GM03348 (cell line): ENCODE results near the gene CDK4.
A peak's percentile ranks its signal among the peaks of the same experiment; 100 is the strongest.

Experiments used
- DNase-seq: peaks from one replicate; pipeline ENCODE4 v3.0.0; 2012; ENCODE audit warnings: low spot score

CDK4 gene

DNA sequence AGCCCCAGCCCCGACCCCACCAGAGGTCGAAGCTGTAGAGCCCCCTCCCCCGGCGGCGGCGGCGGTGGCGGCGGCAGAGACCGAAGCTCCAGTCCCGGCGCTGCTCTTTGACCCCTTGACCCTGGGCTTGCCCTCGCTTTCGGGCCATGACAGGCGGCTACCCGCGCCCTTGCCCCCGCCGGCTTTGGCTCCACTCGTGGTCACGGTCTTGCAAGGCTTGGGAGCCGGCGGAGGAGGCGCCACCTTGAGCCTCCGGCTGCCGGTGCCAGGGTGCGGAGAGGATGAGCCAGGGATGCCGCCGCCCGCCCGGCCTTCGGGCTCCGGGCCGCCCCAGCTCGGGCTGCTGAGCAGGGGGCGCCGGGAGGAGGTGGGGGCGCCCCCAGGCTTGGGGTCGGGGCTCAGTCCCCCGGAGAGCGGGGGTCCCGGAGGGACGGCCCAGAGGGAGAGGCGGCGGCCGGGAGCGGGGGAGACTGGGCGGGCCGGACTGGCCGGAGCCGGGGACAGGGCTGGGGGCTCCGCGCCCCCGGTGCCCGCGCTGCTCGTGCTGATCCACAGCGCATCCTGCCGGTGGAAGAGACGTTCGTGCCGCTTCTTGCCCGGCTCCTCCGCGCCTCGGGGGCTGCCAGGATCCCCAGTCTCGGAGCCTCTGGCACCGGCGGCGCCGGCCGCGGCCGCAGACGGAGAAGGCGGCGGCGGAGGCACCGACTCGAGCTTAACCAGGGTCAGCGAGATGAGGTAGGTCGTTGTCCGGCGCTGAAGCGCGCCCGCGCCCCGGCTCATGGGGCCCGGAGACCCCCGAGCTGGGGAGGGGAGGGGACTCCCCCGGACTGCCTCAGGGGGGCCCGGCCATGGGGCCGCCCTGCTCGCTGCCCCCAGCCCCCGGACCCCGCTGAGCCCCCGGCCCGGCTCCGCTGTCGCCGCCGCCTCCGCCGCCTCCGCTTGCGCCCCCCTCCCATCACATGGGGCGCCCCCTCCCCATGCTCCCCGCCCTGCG is 14.3 kb downstream of the CDK4 start:
- peak; percentile 57 for DNase-seq

- DNase-seq = no peak
These were observed 15.2 kb downstream of the CDK4 start for GRCh38 chr12:57736741-57737466.

DNA sequence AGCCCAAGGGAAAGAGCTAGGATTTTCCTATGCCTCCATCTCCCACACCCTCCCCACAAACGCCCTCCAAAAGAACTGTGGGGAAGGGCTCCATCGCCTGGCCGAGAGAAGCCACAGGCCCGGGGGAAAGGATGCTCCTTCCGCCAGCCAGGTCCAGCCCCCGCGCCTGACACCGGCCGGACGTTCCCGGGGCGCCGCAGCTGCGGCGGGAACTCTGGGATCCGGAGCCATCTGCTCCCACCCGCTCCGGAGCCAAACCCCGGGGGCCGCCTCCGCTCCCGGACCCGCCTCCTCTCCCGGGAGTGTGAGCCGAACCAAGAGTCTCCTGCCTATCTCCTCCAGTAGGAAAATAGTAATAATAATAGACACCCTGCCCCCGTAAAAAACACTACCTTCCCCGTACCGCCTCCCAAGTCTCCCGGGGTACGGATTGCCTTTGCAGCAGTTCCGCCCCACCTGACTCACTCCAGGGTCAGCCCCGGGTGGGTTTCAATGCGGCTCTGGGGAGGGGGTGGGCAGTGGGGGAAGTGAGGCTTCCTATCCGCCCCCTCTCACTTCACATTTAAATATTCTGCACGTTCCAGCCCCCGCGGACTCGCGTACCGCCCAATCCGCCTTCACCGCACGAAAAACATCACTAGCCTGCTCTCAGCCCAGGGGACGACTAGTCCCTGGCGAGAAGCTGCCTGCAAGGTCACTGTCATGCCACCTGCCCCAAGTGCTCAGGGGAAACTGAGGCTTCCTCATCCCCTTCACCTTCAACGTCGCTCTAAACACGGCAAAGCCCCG is 16.0 kb downstream of the CDK4 start:
- DNase-seq = peak; percentile 65

DNA sequence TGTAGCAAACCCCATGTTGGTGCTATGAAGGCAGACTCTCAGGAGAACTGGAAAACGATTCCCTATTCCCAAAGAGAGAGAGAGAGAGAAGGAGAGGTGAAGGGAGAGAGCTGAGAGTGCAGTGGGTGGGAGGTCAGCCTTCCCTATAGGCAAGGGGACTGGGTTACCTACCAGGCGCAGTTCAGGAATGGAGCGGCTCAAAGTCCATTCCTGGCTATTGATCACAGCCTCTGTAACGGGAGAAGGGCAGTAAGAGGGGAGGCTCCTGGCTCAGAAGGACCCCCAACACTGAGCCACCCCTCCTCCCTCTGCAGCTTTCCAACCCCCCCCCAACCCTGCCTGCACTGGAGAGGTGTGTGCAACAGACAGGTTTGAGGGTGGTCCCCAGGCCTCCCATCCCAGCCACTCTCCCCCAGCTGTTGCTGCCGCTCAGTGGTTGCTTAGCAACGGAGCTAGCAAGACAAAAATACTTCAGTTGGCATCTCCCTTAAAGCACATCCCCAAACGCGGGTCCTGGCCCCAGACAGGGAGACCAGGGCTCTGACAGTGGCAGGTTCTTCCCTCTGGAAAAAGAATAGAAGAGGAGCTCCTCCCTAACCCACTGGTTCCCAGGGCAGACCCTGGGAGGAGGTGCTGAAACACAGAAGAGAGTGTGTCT is 16.8 kb downstream of the CDK4 start:
- no peak for DNase-seq

- DNase-seq = no peak
These were observed 17.5 kb downstream of the CDK4 start for GRCh38 chr12:57734591-57734990.

DNA sequence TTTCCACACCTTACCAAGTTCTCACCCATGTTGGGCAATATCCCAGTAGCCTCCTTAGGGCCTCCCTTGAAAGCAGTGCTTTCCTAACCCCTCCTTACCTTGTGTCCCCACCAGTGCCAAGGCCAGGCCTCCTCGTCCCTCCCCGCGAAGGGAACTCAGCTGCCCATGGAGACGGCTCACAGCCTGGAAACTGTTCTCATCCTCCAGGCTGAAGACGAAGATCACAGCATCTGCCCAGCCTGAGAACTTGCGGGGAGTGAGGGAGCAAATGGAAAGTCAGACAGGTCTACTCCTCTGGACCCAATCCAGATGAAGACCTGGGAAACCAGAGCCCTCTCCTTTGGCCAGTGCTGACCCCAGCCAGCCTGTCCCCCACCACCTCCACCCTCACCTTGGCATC is 18.2 kb downstream of the CDK4 start:
- DNase-seq = no peak

DNA sequence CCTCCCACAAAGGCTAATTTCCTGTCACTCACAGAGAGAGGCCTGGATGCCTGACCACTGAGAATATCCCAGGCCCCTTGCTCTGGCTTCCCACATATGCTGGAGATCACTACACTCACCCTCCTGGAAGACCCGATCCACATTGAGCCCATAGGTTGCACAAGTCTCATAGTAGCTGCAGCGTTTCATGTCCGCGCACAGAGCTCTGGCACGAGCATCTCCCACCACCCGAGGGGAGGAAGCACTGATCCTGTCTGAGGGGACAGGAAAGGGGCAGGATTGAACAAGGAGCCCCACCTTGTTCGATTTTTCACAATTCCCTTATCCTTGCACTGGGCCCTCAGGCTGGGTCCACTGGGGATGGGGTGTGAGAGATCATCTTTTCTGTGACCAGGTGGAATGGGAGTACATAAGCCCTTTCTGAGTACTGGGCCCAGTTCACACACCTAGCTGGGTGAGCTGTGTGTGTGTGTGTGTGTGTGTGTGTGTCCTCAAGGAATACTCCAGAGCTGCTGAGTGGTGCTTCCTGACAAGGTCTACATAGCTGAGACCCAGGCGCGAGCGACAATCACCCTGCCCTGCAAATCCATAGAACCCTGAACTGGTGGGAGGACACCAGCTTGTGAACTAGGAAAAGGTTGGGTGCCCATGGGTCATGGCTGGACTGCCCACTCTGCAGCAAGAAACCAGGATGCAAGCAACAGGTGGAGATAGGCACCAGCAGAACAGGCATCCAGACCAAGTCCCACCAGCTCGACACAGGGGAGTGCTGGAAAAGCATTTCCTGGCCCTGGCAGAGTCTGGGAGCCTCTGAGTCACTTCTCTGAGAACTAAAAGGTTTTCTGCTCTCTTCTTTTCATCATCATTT is 19.1 kb downstream of the CDK4 start:
- no peak for DNase-seq

DNA sequence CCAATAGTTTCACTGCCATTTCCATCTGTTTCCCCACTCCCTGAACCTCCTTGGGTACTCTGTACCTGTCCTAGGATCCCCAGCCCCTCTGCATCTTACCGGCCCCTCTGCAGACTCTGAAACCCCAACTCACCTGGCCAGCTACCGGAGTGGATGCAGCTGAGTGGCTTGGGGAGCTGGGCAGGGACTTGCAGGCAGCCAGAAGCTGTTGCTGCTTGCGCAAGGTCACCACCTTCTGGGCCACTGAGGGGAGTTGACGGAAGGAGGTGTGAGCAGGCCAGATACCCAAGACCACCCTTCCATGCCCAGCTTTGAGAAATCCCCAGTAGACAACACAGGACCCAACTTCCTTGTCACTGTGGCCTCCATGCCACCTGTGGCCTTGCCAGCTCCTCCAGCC is 19.8 kb downstream of the CDK4 start:
- no peak for DNase-seq

DNA sequence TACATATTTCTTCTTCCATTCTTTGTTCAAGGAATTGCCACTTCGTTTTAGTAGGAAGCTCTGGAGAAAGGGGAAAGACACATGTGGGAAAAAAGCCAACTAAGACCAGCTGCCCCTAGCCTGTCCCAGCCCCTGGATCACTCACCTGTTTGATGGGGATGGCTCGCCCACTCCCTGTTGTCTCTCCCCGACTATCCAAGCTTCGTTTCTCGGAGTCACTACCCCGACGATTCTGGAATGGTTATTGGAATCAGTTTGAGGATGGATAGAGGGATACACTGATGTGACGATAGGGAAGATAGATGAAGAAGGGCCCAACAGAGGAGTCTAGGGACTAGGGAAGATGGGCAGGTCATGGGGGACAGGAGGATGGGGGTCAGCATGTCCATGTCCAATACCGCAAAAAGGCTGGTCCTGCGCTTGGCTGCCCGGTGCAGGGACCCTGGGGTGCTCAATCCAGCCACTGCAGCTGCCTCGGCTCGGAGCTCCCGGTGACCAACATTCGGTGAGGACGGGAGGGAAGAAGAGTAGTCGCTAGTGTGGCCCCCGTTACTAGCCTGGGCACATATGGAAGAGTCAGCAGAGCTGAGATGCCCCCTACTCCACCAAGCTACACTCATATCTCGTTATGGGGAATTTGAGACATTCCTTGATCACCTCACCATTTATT is 20.6 kb downstream of the CDK4 start:
- DNase-seq = no peak

DNA sequence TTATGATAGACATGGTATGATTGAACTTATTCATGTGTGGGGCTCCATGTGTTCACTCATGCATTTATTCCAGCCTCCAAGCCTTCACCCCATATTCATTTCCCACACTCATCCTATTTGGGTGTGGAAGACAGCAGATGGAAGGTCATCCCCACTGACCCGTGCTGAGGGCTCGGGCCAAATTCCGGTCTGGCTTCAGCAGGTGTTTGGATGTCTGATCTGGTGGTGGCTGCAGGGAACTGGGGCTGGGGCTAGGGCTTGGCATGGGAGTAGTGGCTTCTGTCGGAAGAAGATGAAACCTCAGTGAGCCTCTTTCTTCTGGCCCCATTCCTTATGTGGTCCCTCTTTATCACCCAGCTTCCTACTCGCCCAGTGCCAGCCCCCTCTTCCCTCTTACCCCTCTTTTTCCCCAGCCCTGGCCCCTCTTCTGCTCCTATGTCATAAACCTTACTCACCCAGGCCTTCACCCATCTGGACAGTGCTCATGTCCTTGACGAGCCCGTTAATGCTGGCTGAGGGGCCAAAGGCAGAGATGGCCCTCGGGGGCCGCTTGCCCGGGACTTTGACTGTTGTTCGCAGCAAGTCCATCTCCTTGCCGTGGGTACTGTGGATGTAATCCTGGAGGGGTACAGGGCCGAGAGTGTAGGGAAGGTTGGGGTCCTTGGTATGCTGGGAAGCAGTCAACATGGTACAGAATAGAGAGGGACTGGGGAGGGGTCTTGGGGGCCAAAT is 21.6 kb downstream of the CDK4 start:
- DNase-seq = no peak

DNA sequence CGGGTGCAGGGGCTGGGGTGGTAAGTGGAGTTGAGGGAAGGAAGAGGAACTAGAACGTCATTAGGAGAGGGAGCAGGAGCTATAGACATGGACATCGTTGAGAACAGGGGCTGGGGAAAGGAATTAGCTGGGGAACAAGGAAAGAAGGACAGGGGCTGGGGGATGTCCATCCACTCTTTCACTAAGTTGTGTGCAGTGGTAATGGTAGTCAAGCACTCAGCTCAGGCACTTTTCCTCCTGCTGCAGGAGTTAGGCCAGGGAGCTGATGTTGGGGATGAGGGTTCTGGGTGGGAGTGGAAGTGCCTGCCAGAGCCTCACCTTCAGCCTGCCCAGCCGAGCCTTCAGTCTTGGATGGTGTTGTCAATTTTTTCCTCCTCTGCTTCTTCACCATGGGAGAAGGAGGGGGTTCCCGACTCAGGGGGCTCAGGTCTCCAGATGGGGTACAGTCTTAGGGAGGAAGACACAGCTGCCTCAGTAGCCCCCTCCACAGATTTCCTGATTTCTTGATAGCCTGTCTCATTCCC is 22.7 kb downstream of the CDK4 start:
- DNase-seq = no peak

DNA sequence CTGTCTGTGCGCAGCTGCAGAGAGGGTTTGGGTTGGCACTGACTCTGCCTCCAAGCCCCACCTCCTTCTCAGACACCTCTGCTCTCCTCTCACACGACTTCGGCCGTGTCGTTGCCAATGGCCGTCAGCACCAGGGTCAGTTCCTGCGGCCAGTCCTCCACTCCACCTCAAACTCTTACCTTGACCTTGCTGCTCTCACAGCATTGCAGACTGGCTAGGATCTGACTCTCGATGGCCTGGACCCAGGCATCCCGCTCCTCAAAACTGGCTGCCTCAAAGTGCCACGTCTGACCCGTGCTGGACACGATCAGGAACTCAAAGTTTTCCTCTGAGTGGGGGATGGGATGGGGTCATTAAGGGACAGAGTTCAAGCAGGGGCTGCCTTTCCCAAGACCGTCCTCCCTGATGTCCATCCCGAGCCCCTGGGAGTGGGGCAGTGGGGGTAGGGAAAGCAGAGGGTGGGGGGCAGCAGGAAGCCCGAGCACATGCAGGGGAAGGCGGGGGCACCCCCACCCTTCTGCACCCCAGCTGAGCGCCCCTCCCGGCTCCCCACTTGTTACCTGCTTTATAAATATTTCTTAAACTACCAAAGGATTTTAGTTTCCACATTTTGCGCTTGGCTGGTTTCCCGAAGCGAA is 24.2 kb downstream of the CDK4 start:
- no peak for DNase-seq

DNA sequence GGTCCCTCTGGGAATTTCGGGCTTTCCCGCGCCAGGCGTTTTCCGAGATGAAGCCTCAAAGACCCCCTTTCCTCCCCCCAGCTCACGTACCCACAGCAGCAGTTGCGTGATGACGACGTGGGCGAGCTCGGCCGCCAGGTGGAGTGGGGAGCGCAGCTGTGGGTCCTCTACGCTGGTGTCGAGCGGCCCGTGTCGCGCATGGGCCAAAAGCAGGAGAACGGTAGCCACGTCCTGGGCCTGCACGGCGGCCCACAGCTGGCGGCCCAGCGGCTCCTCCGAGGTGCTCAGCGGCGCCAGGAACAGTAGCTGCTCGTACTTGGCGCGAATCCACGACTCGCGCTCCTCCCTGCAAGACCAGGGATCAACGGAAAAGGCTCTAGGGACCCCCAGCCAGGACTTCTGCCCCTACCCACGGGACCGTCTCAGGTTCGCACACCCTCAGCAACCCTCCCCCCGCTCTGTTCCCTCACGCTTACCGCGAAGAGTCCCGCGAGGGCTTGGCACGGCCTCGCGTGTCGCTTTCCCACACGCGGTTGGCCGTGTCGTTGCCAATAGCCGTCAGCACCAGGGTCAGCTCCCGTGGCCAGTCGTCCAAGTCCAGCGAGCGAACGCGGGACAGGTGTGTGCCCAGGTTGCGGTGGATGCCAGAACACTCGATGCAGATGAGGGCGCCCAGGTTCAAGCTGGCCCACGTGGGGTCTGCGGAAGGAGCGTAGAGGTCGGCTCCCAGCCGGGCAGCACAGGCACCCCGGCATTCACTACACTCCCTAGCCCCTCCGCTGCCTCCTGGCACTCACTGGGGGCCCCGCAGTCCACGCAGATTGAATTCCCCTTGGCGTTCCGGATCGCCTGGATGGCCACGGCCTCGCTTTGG is 25.0 kb downstream of the CDK4 start:
- DNase-seq = no peak

GRCh38 chr12:57726151-57726883 is 25.8 kb downstream of the CDK4 start:
- peak; percentile 97 for DNase-seq

GRCh38 chr12:57725851-57726150 is 26.3 kb downstream of the CDK4 start:
- DNase-seq = no peak

GRCh38 chr12:57724936-57725740 is 27.0 kb downstream of the CDK4 start:
- DNase-seq = no peak
